ENCODE results near the gene MORC1.
A peak's percentile ranks its signal among the peaks of the same experiment; 100 is the strongest.

DNA sequence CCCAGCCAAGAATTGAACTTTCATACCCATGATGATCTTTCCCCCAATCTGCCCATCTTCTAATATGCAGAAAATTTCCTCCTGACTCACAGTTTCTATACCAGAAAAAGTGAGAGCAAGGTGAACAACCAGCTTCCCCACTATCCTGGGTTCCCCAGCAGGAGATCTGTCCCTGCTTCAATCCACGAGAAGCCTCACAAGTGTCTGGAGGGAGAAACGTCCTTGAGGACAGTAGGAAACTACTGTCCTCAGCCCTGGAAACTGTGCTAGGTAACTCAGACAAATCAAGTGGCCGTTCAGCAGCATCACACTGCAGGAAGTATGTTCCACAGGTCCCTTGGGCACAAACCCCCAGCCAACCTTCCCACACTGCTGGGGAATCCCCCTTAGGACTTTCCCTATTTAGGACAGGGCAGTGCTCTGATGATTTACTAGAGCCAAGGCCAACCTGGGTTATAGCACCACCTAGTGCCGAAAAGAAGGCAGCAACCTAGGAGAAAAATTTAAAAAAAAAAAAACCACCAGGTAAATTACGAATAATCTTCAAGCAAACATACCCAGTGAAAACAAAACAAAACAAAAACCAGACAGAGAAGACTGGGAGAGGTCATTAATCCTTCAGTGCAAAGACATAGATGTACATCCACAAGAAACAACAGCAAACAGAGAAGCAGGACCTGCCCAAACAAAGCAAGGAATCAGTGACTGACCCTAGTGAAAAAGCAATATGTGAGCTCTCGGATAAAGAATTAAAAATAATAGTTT is 36.0 kb downstream of the MORC1 start:
- peak; percentile 85 to 88 for TF ChIP-seq CTCF (conservative IDR thresholded peaks at IDR 0.05 in 1 of 2, IDR thresholded peaks at IDR 0.05 in 1 of 2; ENCODE audit: extremely low read depth in 1 of 2, insufficient read depth in 1 of 2, low read depth in 1 of 2, low read length in 2 of 2)
- no peak for TF ChIP-seq EZH2 (IDR thresholded peaks at IDR 0.05; ENCODE audit: borderline replicate concordance, low read length)
